SK-N-SH (cell line): Measurements from ENCODE around the gene SLC25A26. TPM values are rescaled to one million over a fixed set of nuclear protein-coding genes. Genes with fewer than 3 reads are reported as not detected.

Experiments used
- CTCF ChIA-PET: fragments of 300-600, 350-600 bp; formaldehyde crosslinking; extraction: SDS; loops from one replicate; lab custom pipeline; 2021; lab: Yijun Ruan, JAX
- POLR2A ChIA-PET: fragments of 350-600 bp; sonication (Branson Sonifier 250); formaldehyde crosslinking; extraction: SDS; loops from one replicate; lab custom pipeline; 2020; ENCODE audit warnings: antibody characterized with exemption, inconsistent platforms; lab: Yijun Ruan, JAX
- DNase-seq: peaks from one replicate; pipeline ENCODE4 v3.0.0; 2012
- H2AFZ ChIP-seq: fragments of 200-600 bp; sonication (generic); 2 replicates; pipeline ENCODE4 v1.8.1; 2016; ENCODE audit warnings: antibody characterized with exemption, mild to moderate bottlenecking, low read depth
- H3F3A ChIP-seq: fragments of 200-600 bp; sonication (generic); replicated peaks from 2 replicates; pipeline ENCODE3; 2016; ENCODE audit warnings: antibody characterized with exemption, mild to moderate bottlenecking; ENCODE audit not compliant: insufficient read depth
- H3K27ac ChIP-seq, 2 experiments: fragments of 200-500 bp in 1 of 2; fragments of 200-600 bp in 1 of 2; sonication (Bioruptor generic) in 1 of 2; sonication (generic), shearing (Covaris generic) in 1 of 2; 2 replicates each; pipeline versions ENCODE4 v1.5.1 to v1.6.1; 2014 to 2016; ENCODE audit warnings: low read depth in 2 of 2, inconsistent platforms in 1 of 2, low read length in 1 of 2, mild to moderate bottlenecking in 1 of 2, mixed read lengths in 1 of 2
- H3K27me3 ChIP-seq: fragments of 200-600 bp; sonication (generic), shearing (Covaris generic); 2 replicates; pipeline ENCODE4 v1.6.1; 2016; ENCODE audit warnings: mixed run types; ENCODE audit not compliant: insufficient read depth
- H3K36me3 ChIP-seq, 2 experiments: fragments of 200-500 bp in 1 of 2; fragments of 200-600 bp in 1 of 2; sonication (Bioruptor generic) in 1 of 2; sonication (generic) in 1 of 2; replicated peaks in 1 of 2; 2 replicates each; pipeline versions ENCODE3 to v1.5.1; 2014 to 2016; ENCODE audit warnings: low read length in 1 of 2, mild to moderate bottlenecking in 1 of 2; ENCODE audit not compliant: insufficient read depth in 2 of 2, control insufficient read depth in 1 of 2
- H3K4me1 ChIP-seq, 2 experiments: fragments of 200-500 bp in 1 of 2; fragments of 200-600 bp in 1 of 2; sonication (Bioruptor generic) in 1 of 2; sonication (generic), shearing (Covaris generic) in 1 of 2; 2 replicates each; pipeline versions ENCODE4 v1.5.1 to v1.6.1; 2014 to 2016; ENCODE audit warnings: low read depth in 1 of 2, low read length in 1 of 2, mixed run types in 1 of 2; ENCODE audit not compliant: insufficient read depth in 2 of 2, control insufficient read depth in 1 of 2
- H3K4me2 ChIP-seq: fragments of 200-600 bp; sonication (generic), shearing (Covaris generic); 2 replicates; pipeline ENCODE4 v1.6.1; 2017; ENCODE audit warnings: mixed run types
- H3K4me3 ChIP-seq, 2 experiments: fragments of 200-500 bp in 1 of 2; fragments of 200-600 bp in 1 of 2; sonication (Bioruptor generic) in 1 of 2; sonication (generic), shearing (Covaris generic) in 1 of 2; 2 replicates each; pipeline versions ENCODE4 v1.5.1 to v1.8.1; 2014 to 2016; ENCODE audit warnings: low read depth in 2 of 2, inconsistent platforms in 1 of 2, low read length in 1 of 2, mild to moderate bottlenecking in 1 of 2, mixed read lengths in 1 of 2, moderate library complexity in 1 of 2
- H3K79me2 ChIP-seq: fragments of 200-600 bp; sonication (generic); 2 replicates; pipeline ENCODE4 v1.8.1; 2017; ENCODE audit warnings: mild to moderate bottlenecking; ENCODE audit not compliant: insufficient read depth
- H3K9ac ChIP-seq: fragments of 200-600 bp; sonication (generic); 2 replicates; pipeline ENCODE4 v1.6.1; 2017; ENCODE audit warnings: mixed run types
- H3K9me2 ChIP-seq: fragments of 200-600 bp; sonication (generic); 2 replicates; pipeline ENCODE4 v1.6.1; 2017; ENCODE audit warnings: mixed run types
- H3K9me3 ChIP-seq: fragments of 200-600 bp; sonication (generic); 2 replicates; pipeline ENCODE4 v1.6.1; 2017; ENCODE audit warnings: mixed run types, mild to moderate bottlenecking, moderate library complexity
- H4K20me1 ChIP-seq: fragments of 200-600 bp; sonication (generic); 2 replicates; pipeline ENCODE4 v1.6.1; 2017; ENCODE audit warnings: mild to moderate bottlenecking, mixed run types; ENCODE audit not compliant: insufficient read depth
- CHD2 ChIP-seq: fragments of 150-350 bp; IDR thresholded peaks from 2 replicates; pipeline ENCODE4 v1.6.1; 2018; ENCODE audit warnings: low read length; ENCODE audit not compliant: partially characterized antibody
- CTCF ChIP-seq: fragments of 200-600 bp; sonication (generic); IDR thresholded peaks from 2 replicates; pipeline ENCODE4 v1.6.1; 2017; ENCODE audit warnings: antibody characterized with exemption, mild to moderate bottlenecking, moderate library complexity
- EZH2phosphoT487 ChIP-seq: fragments of 200-600 bp; sonication (generic); IDR thresholded peaks from 2 replicates; pipeline ENCODE4 v1.6.1; 2017; ENCODE audit warnings: low read depth, mixed run types, mild to moderate bottlenecking, antibody characterized with exemption, moderate library complexity, borderline replicate concordance
- MEF2A ChIP-seq: IDR thresholded peaks from 2 replicates; pipeline ENCODE4 v1.4.0; 2012; ENCODE audit warnings: low read depth, borderline replicate concordance
- NFIC ChIP-seq: IDR thresholded peaks from 2 replicates; pipeline ENCODE4 v1.4.0; 2012; ENCODE audit warnings: borderline replicate concordance
- NRF1 ChIP-seq: IDR thresholded peaks from 2 replicates; pipeline ENCODE4 v1.6.1; 2012; ENCODE audit warnings: low read depth, mild to moderate bottlenecking, low read length
- POLR2AphosphoS5 ChIP-seq: IDR thresholded peaks from 2 replicates; pipeline ENCODE4 v1.6.1; 2012; ENCODE audit warnings: low read depth, low read length
- RAD21 ChIP-seq: IDR thresholded peaks from 2 replicates; pipeline ENCODE4 v1.6.1; 2012; ENCODE audit warnings: mild to moderate bottlenecking, low read length
- RFX5 ChIP-seq: IDR thresholded peaks from 2 replicates; pipeline ENCODE4 v1.6.1; 2012; ENCODE audit warnings: mild to moderate bottlenecking, improper control_type of control experiment, low read length
- RXRA ChIP-seq: IDR thresholded peaks from 2 replicates; pipeline ENCODE4 v1.4.0; 2012; ENCODE audit warnings: low read depth, mild to moderate bottlenecking, borderline replicate concordance
- SMC3 ChIP-seq: IDR thresholded peaks from 2 replicates; pipeline ENCODE4 v1.6.1; 2012; ENCODE audit warnings: low read depth, low read length, improper control_type of control experiment
- TEAD4 ChIP-seq: IDR thresholded peaks from 2 replicates; pipeline ENCODE4 v1.4.0; 2012; ENCODE audit warnings: mild to moderate bottlenecking, borderline replicate concordance; ENCODE audit not compliant: insufficient read depth
- WGBS: methylation state at CpG from one replicate; pipeline ENCODE4 v1.1.6; 2017; ENCODE audit warnings: low lambda C conversion rate; 5-methylcytosine and 5-hydroxymethylcytosine counted together
- polyA plus RNA-seq, 3 experiments: library from polyadenylated mRNA; depleted of rRNA; stranded (reverse); fragments of >200 nt; gene quantifications; 2 replicates each; pipeline ENCODE4 v1.2.3, GENCODE V29; 2012
- TF ChIP-seq, protein P1 (sequence below): IDR thresholded peaks from 2 replicates; pipeline ENCODE4 v1.4.0; 2012; ENCODE audit warnings: low read depth, borderline replicate concordance
- TF ChIP-seq, protein P2 (sequence below): IDR thresholded peaks from 2 replicates; pipeline ENCODE4 v1.6.1; 2012; ENCODE audit warnings: mild to moderate bottlenecking, low read depth, low read length, moderate library complexity

SLC25A26 gene
- polyA plus RNA-seq, 1 of the 3 experiments (the other 2 are of a cell fraction): 31.8 TPM

- TF ChIP-seq NRF1 (no peak), TEAD4 (no peak), RAD21 (peak; percentile 91), MEF2A (no peak), CHD2 (no peak), SMC3 (peak; percentile 83), CTCF (peak; percentile 83), RXRA (no peak), POLR2AphosphoS5 (no peak), EZH2phosphoT487 (no peak), NFIC (no peak), RFX5 (no peak)
- TF ChIP-seq, protein P1, sequence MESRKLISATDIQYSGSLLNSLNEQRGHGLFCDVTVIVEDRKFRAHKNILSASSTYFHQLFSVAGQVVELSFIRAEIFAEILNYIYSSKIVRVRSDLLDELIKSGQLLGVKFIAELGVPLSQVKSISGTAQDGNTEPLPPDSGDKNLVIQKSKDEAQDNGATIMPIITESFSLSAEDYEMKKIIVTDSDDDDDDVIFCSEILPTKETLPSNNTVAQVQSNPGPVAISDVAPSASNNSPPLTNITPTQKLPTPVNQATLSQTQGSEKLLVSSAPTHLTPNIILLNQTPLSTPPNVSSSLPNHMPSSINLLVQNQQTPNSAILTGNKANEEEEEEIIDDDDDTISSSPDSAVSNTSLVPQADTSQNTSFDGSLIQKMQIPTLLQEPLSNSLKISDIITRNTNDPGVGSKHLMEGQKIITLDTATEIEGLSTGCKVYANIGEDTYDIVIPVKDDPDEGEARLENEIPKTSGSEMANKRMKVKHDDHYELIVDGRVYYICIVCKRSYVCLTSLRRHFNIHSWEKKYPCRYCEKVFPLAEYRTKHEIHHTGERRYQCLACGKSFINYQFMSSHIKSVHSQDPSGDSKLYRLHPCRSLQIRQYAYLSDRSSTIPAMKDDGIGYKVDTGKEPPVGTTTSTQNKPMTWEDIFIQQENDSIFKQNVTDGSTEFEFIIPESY: no peak
- TF ChIP-seq, protein P2, sequence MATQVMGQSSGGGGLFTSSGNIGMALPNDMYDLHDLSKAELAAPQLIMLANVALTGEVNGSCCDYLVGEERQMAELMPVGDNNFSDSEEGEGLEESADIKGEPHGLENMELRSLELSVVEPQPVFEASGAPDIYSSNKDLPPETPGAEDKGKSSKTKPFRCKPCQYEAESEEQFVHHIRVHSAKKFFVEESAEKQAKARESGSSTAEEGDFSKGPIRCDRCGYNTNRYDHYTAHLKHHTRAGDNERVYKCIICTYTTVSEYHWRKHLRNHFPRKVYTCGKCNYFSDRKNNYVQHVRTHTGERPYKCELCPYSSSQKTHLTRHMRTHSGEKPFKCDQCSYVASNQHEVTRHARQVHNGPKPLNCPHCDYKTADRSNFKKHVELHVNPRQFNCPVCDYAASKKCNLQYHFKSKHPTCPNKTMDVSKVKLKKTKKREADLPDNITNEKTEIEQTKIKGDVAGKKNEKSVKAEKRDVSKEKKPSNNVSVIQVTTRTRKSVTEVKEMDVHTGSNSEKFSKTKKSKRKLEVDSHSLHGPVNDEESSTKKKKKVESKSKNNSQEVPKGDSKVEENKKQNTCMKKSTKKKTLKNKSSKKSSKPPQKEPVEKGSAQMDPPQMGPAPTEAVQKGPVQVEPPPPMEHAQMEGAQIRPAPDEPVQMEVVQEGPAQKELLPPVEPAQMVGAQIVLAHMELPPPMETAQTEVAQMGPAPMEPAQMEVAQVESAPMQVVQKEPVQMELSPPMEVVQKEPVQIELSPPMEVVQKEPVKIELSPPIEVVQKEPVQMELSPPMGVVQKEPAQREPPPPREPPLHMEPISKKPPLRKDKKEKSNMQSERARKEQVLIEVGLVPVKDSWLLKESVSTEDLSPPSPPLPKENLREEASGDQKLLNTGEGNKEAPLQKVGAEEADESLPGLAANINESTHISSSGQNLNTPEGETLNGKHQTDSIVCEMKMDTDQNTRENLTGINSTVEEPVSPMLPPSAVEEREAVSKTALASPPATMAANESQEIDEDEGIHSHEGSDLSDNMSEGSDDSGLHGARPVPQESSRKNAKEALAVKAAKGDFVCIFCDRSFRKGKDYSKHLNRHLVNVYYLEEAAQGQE: no peak
- H3K4me2 ChIP-seq: no peak overlapping the region
- H2AFZ ChIP-seq: no peak overlapping the region
- POLR2A ChIA-PET: interaction anchor here (0.6 kb wide), 1 partner anchor 813 kb away, joined by 3 read pairs; no protein-coding TSS in a partner anchor
- peak; percentile 46 for DNase-seq
- no peaks in the 10 kb centered on the region for H4K20me1 ChIP-seq
- no peaks in the 10 kb centered on the region for H3K4me1 ChIP-seq
- H3F3A ChIP-seq: peaks cover 5% of the 10 kb centered on the region
- no peak overlapping the region for H3K4me3 ChIP-seq
- no peaks in the 10 kb centered on the region for H3K79me2 ChIP-seq
- H3K9ac ChIP-seq: no peak overlapping the region
- H3K9me3 ChIP-seq: no peaks in the 10 kb centered on the region
- H3K9me2 ChIP-seq: no peaks in the 10 kb centered on the region
- CTCF ChIA-PET: interaction anchor here (0.6 to 3.2 kb wide), 31 partner anchors 9 to 586 kb away, joined by 3 to 27 read pairs (median 3); no protein-coding TSS in a partner anchor
- H3K27me3 ChIP-seq: no peaks in the 10 kb centered on the region
- 3% methylated on average over 3 of the region's 3 CpGs for WGBS
- H3K27ac ChIP-seq: no peak overlapping the region
- peaks cover 0 to 3% of the 10 kb centered on the region in 2 experiments for H3K36me3 ChIP-seq
Measured at GRCh38 chr3:66276705-66277274, 56.0 kb downstream of the SLC25A26 start.
